Subcutaneous abdominal adipose tissue (tissue), 5 donors: ENCODE data around the gene MICAL1.
A peak's percentile ranks its signal among the peaks of the same experiment; 100 is the strongest.

Experiments
- H3K27ac ChIP-seq: one replicate; pipeline ENCODE4 v1.7.0; 2013; ENCODE audit warnings: low read depth, mild to moderate bottlenecking, inconsistent platforms, low read length, moderate library complexity
- H3K27me3 ChIP-seq, 5 donors: one replicate each; pipeline ENCODE4 v1.7.0; 2013; ENCODE audit warnings: low read length in 5 of 5, inconsistent platforms in 1 of 5; ENCODE audit not compliant: control insufficient read depth in 5 of 5, insufficient read depth in 4 of 5
- H3K36me3 ChIP-seq, 5 donors: one replicate each; pipeline ENCODE4 v1.7.0; 2013; ENCODE audit warnings: low read length in 5 of 5; ENCODE audit not compliant: control insufficient read depth in 5 of 5, insufficient read depth in 5 of 5
- H3K4me1 ChIP-seq, 5 donors: one replicate each; pipeline ENCODE4 v1.7.0; 2013; ENCODE audit warnings: low read length in 5 of 5, mild to moderate bottlenecking in 3 of 5, moderate library complexity in 1 of 5; ENCODE audit not compliant: control insufficient read depth in 5 of 5, insufficient read depth in 5 of 5
- H3K4me3 ChIP-seq, 5 donors: one replicate each; pipeline ENCODE4 v1.7.0; 2013; ENCODE audit warnings: low read length in 5 of 5, low read depth in 1 of 5
- H3K9ac ChIP-seq, 5 donors: one replicate each; pipeline ENCODE4 v1.7.0; 2013; ENCODE audit warnings: low read length in 5 of 5, mild to moderate bottlenecking in 4 of 5, moderate library complexity in 3 of 5
- H3K9me3 ChIP-seq, 5 donors: one replicate each; pipeline ENCODE4 v1.7.0; 2013; ENCODE audit warnings: low read length in 5 of 5; ENCODE audit not compliant: control insufficient read depth in 5 of 5
- donor health status: healthy.
- donor health status: healthy.
- donor health status: healthy.
- donor health status: healthy.
- donor health status: healthy.

Gene MICAL1

GRCh38 chr6:109486068-109486467, 30.5 kb upstream of the MICAL1 start:
- H3K27ac ChIP-seq, result no peak overlapping the region
- no peaks in the 10 kb centered on the region for H3K27me3 ChIP-seq
- H3K4me3 ChIP-seq, result no peak overlapping the region

GRCh38 chr6:109485266-109485935, 29.8 kb upstream of the MICAL1 start:
- H3K4me1 ChIP-seq, result peaks cover 0 to 27% (median 24%) of the 10 kb centered on the region in 5 donors
- no peaks in the 10 kb centered on the region for H3K9me3 ChIP-seq
- no peaks in the 10 kb centered on the region for H3K27me3 ChIP-seq
- H3K9ac ChIP-seq, result no peak overlapping the region
- no peak overlapping the region for H3K4me3 ChIP-seq
- peaks cover 0 to 14% (median 4%) of the 10 kb centered on the region in 5 donors for H3K36me3 ChIP-seq
- H3K27ac ChIP-seq, result no peak overlapping the region

More at GRCh38 chr6:109486068-109486467, 30.5 kb upstream of the MICAL1 start:
- Histone ChIP-seq H3K9ac (no peak overlapping the region), H3K4me1 (peaks cover 0 to 20% (median 17%) of the 10 kb centered on the region in 5 donors), H3K36me3 (peaks cover 0 to 7% (median under 1%) of the 10 kb centered on the region in 5 donors), H3K9me3 (no peaks in the 10 kb centered on the region)

DNA sequence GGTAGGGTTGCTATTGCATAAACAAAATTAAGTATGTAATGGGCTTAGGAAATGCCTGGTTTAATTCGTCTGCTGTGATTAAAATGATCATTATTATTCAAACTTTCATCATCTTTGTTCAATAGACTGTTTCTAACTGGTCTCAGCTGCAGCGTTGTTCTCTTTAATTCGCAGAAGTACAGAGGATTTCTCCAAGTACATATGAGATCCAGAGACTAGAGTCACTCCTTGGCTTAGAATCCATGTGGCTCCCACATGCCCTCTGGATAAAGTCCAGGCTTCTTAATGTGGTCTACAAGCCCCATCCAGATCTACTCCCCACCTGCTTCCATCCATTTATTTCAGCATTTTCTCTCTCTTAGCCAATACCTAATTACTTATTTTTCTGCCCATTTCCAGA, 28.6 kb upstream of the MICAL1 start:
- peak overlapping the region in 1 of 5 donors; percentile 74 for H3K9ac ChIP-seq
- H3K4me1 ChIP-seq, result peaks cover 0 to 37% (median 34%) of the 10 kb centered on the region in 5 donors
- no peaks in the 10 kb centered on the region for H3K27me3 ChIP-seq
- peaks cover 0 to 15% (median 4%) of the 10 kb centered on the region in 5 donors for H3K36me3 ChIP-seq
- H3K4me3 ChIP-seq, result peak overlapping the region; percentile 63 to 82 (median 71)
- no peaks in the 10 kb centered on the region for H3K9me3 ChIP-seq
- H3K27ac ChIP-seq, result no peak overlapping the region

DNA sequence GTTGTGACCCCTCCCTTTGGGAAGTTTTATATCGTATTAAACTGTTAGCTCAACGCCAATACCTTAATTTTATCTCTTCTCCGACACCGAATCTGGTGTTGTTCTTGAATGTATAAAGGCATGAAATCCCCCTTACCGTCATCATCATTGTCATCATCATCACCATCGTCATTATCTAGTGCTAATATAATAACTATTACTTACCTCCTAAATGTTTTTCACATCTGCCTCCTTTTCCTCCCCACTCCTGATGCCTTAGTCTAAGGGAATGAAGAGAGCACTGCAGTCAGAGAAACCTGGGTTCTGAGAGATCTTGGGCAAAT, 28.1 kb upstream of the MICAL1 start:
- peaks cover 0 to 41% (median 37%) of the 10 kb centered on the region in 5 donors for H3K4me1 ChIP-seq
- no peaks in the 10 kb centered on the region for H3K27me3 ChIP-seq
- H3K27ac ChIP-seq, result no peak overlapping the region
- peak overlapping the region in 4 of 5 donors; percentile 16 to 74 (median 48) for H3K9ac ChIP-seq
- peaks cover 0 to 15% (median 4%) of the 10 kb centered on the region in 5 donors for H3K36me3 ChIP-seq
- peak overlapping the region; percentile 63 to 82 (median 71) for H3K4me3 ChIP-seq
- no peaks in the 10 kb centered on the region for H3K9me3 ChIP-seq

GRCh38 chr6:109482905-109483734, 27.5 kb upstream of the MICAL1 start, which contains the start of gene ZBTB24:
ZBTB24 (minus strand) TSS chr6:109483219; CDS start chr6:109482026, 1,193 bp downstream.
- peaks cover 0 to 15% (median 4%) of the 10 kb centered on the region in 5 donors for H3K36me3 ChIP-seq
- peak within 1 kb of the TSS; percentile 52 for H3K27ac ChIP-seq
- H3K4me1 ChIP-seq, result peaks cover 0 to 47% (median 42%) of the 10 kb centered on the region in 5 donors

DNA sequence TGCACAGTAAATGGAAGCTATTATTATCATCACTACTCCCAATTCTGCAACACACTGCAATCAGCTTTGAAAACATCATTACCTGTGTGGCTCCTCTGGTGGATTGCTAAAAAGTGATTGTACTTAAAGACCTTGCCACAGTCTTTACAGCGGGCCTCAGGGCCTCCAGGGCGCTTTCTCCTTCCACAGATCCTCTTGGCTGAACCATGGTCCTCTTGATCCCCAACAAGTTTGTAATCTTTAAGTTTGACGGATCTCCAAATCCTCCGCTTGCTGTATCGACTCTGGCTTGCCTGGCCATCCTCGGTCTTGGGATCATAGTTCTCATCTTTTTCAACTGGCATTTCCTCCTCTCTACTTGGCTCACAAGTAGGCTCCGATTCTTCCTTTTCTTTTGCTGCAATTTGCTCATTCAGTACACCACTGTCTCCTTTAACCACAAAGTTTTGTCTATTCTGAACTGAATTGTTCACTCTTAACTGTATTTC, 25.5 kb upstream of the MICAL1 start:
- H3K36me3 ChIP-seq, result peaks cover 6 to 23% (median 11%) of the 10 kb centered on the region in 5 donors
- H3K9me3 ChIP-seq, result no peaks in the 10 kb centered on the region
- peaks cover 0 to 55% (median 50%) of the 10 kb centered on the region in 5 donors for H3K4me1 ChIP-seq
- H3K27me3 ChIP-seq, result no peaks in the 10 kb centered on the region
- no peak overlapping the region for H3K27ac ChIP-seq
- peak overlapping the region in 1 of 5 donors; percentile 23 for H3K4me3 ChIP-seq
- H3K9ac ChIP-seq, result no peak overlapping the region

More at GRCh38 chr6:109482905-109483734, 27.5 kb upstream of the MICAL1 start, which contains the start of gene ZBTB24:
- Histone ChIP-seq H3K4me3 (peak within 1 kb of the TSS; percentile 86 to 89 (median 87)), H3K9ac (peak within 1 kb of the TSS in 4 of 5 donors; percentile 75 to 87 (median 83)), H3K27me3 (no peaks in the 10 kb centered on the region), H3K9me3 (no peaks in the 10 kb centered on the region)

DNA sequence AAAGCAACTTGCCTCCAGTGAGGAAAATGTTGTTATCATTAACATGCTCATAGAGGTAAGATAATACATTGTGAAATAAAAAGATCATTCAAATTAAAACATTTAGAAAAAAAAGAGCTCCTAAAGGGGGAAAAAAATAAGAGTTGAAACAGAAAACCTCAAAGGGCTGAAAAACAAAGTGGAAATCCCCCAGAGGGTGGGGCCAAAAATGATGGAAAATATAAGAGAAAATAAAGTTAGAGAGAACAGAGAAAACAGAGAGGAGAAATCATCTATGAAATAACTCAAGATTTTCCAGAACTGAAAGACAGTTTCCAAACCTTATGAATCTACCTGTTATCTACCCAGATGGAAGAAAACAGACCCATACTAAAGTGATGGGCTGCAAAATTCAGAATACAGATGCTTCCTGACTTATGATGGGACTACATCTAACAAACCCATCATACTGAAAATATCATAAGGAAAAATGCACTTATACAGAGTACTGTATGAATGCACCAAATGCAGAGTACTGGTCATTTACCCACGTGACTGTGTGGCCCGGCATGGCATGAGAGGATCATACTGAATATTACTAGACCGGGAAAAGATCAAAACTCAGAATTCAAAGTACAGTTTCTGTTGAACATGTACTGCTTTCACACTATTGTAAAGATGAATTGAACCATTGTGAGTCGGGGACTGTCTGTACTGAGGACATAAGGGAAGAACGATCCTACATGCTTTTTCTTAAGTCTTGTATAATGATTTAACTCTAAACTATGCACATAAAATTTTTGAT, 23.5 kb upstream of the MICAL1 start:
- H3K4me3 ChIP-seq, result no peak overlapping the region
- H3K27me3 ChIP-seq, result no peaks in the 10 kb centered on the region
- H3K36me3 ChIP-seq, result peaks cover 22 to 43% (median 26%) of the 10 kb centered on the region in 5 donors
- no peak overlapping the region for H3K27ac ChIP-seq
- peak overlapping the region in 1 of 5 donors; percentile 20 for H3K9ac ChIP-seq
- H3K9me3 ChIP-seq, result no peaks in the 10 kb centered on the region
- peaks cover 0 to 55% (median 50%) of the 10 kb centered on the region in 5 donors for H3K4me1 ChIP-seq

GRCh38 chr6:109478222-109478805, 22.7 kb upstream of the MICAL1 start:
- H3K4me1 ChIP-seq, result peaks cover 0 to 49% (median 47%) of the 10 kb centered on the region in 5 donors
- H3K4me3 ChIP-seq, result peak overlapping the region in 1 of 5 donors; percentile 25
- peaks cover 22 to 50% (median 31%) of the 10 kb centered on the region in 5 donors for H3K36me3 ChIP-seq
- no peaks in the 10 kb centered on the region for H3K27me3 ChIP-seq
- H3K9me3 ChIP-seq, result no peaks in the 10 kb centered on the region
- H3K9ac ChIP-seq, result peak overlapping the region in 1 of 5 donors; percentile 1
- no peak overlapping the region for H3K27ac ChIP-seq

GRCh38 chr6:109477725-109478124, 22.2 kb upstream of the MICAL1 start:
- Histone ChIP-seq H3K9ac (peak overlapping the region in 1 of 5 donors; percentile 1), H3K4me1 (peaks cover 0 to 49% (median 47%) of the 10 kb centered on the region in 5 donors), H3K27ac (no peak overlapping the region), H3K36me3 (peaks cover 22 to 56% (median 37%) of the 10 kb centered on the region in 5 donors), H3K4me3 (no peak overlapping the region), H3K27me3 (no peaks in the 10 kb centered on the region), H3K9me3 (no peaks in the 10 kb centered on the region)
